Mesenchymal stem cell (in vitro differentiated cells and primary cell): Measurements from ENCODE around the gene SUGCT.
"Not testable (repeated sequence)": the region's sequence is repeated elsewhere in the genome, so short reads cannot be mapped to it uniquely, and the experiment has no call there.

Experiments used
- DNase-seq: peaks from one replicate; pipeline ENCODE4 v3.0.0-alpha.2; 2013
- H2AFZ ChIP-seq: one replicate; pipeline ENCODE4 v1.6.1; 2013; ENCODE audit warnings: low read depth, mild to moderate bottlenecking, control low read depth, inconsistent platforms, low read length, moderate library complexity
- H2AK5ac ChIP-seq: 2 replicates; pipeline ENCODE4 v1.6.1; 2013; ENCODE audit warnings: low read length, moderate library complexity, mild to moderate bottlenecking, inconsistent platforms; ENCODE audit not compliant: severe bottlenecking
- H2BK120ac ChIP-seq: one replicate; pipeline ENCODE4 v1.6.1; 2013; ENCODE audit warnings: low read depth, mild to moderate bottlenecking, inconsistent platforms, low read length, moderate library complexity
- H2BK12ac ChIP-seq, 2 experiments: one replicate each; pipeline ENCODE4 v1.6.1; 2013; ENCODE audit warnings: inconsistent platforms in 2 of 2, low read length in 2 of 2, mild to moderate bottlenecking in 2 of 2, moderate library complexity in 2 of 2, control low read depth in 1 of 2
- H2BK15ac ChIP-seq: one replicate; pipeline ENCODE4 v1.6.1; 2013; ENCODE audit warnings: mild to moderate bottlenecking, low read depth, inconsistent platforms; ENCODE audit not compliant: poor library complexity, severe bottlenecking
- H2BK5ac ChIP-seq: 2 replicates; pipeline ENCODE4 v1.6.1; 2013; ENCODE audit warnings: low read depth, mild to moderate bottlenecking, low read length, control low read depth, inconsistent platforms; ENCODE audit not compliant: poor library complexity, severe bottlenecking
- H3K14ac ChIP-seq, 2 experiments: one replicate each; pipeline ENCODE4 v1.6.1; 2013; ENCODE audit warnings: inconsistent platforms in 2 of 2, low read length in 2 of 2, control low read depth in 1 of 2, mild to moderate bottlenecking in 1 of 2, moderate library complexity in 1 of 2
- H3K18ac ChIP-seq, 2 experiments: one replicate each; pipeline ENCODE4 v1.6.1; 2013; ENCODE audit warnings: inconsistent platforms in 2 of 2, low read length in 2 of 2, control low read depth in 1 of 2, low read depth in 1 of 2, mild to moderate bottlenecking in 1 of 2
- H3K23ac ChIP-seq, 2 experiments: one replicate each; pipeline ENCODE4 v1.6.1; 2013; ENCODE audit warnings: inconsistent platforms in 2 of 2, low read length in 2 of 2, mild to moderate bottlenecking in 2 of 2, moderate library complexity in 2 of 2, control low read depth in 1 of 2
- H3K27ac ChIP-seq: 2 replicates; pipeline ENCODE4 v1.5.1; 2013; ENCODE audit warnings: mild to moderate bottlenecking, moderate library complexity, low read length, control low read depth, inconsistent platforms; ENCODE audit not compliant: poor library complexity, severe bottlenecking
- H3K27me3 ChIP-seq, 2 experiments: 2 replicates each; pipeline versions ENCODE4 v1.6.1 to v1.7.0; 2013; ENCODE audit warnings: low read length in 2 of 2, mild to moderate bottlenecking in 2 of 2, moderate library complexity in 2 of 2, control low read depth in 1 of 2, inconsistent platforms in 1 of 2; ENCODE audit not compliant: control insufficient read depth in 1 of 2, insufficient read depth in 1 of 2
- H3K36me3 ChIP-seq, 2 experiments: 2 replicates each; pipeline versions ENCODE4 v1.6.1 to v1.7.0; 2013; ENCODE audit warnings: low read length in 2 of 2, control low read depth in 1 of 2, inconsistent platforms in 1 of 2, low read depth in 1 of 2, mild to moderate bottlenecking in 1 of 2; ENCODE audit not compliant: insufficient read depth in 2 of 2, control insufficient read depth in 1 of 2
- H3K4ac ChIP-seq, 2 experiments: one replicate each; pipeline ENCODE4 v1.6.1; 2013; ENCODE audit warnings: inconsistent platforms in 2 of 2, low read length in 2 of 2, mild to moderate bottlenecking in 2 of 2, moderate library complexity in 2 of 2, control low read depth in 1 of 2, low read depth in 1 of 2
- H3K4me1 ChIP-seq: 2 replicates; pipeline ENCODE4 v1.6.1; 2013; ENCODE audit warnings: low read depth, low read length, control low read depth; ENCODE audit not compliant: control insufficient read depth, insufficient read depth
- H3K4me2 ChIP-seq: 2 replicates; pipeline ENCODE4 v1.6.1; 2013; ENCODE audit warnings: low read length, mild to moderate bottlenecking, inconsistent platforms; ENCODE audit not compliant: poor library complexity, severe bottlenecking
- H3K4me3 ChIP-seq, 2 experiments: 2 replicates each; pipeline versions ENCODE4 v1.5.1 to v1.7.0; 2013; ENCODE audit warnings: low read length in 2 of 2, mild to moderate bottlenecking in 2 of 2, control low read depth in 1 of 2, low read depth in 1 of 2; ENCODE audit not compliant: insufficient read depth in 1 of 2
- H3K79me1 ChIP-seq: replicated peaks from 2 replicates; pipeline ENCODE4 v1.6.1; 2013; ENCODE audit warnings: mild to moderate bottlenecking, control low read depth, low read length, inconsistent platforms; ENCODE audit not compliant: poor library complexity, severe bottlenecking
- H3K9ac ChIP-seq: 2 replicates; pipeline ENCODE4 v1.7.0; 2013; ENCODE audit warnings: mild to moderate bottlenecking, low read length, moderate library complexity
- H3K9me3 ChIP-seq: 2 replicates; pipeline ENCODE4 v1.7.0; 2013; ENCODE audit warnings: mild to moderate bottlenecking, low read length; ENCODE audit not compliant: control insufficient read depth
- H4K8ac ChIP-seq: one replicate; pipeline ENCODE4 v1.6.1; 2013; ENCODE audit warnings: inconsistent platforms, mild to moderate bottlenecking, low read length, moderate library complexity
- H4K91ac ChIP-seq: one replicate; pipeline ENCODE4 v1.6.1; 2013; ENCODE audit warnings: mild to moderate bottlenecking, low read length, inconsistent platforms
- whole genome bisulfite sequencing: methylation state at CpG from one replicate; pipeline ENCODE4 v1.1.7; 2013; ENCODE audit warnings: mixed read lengths; 5-methylcytosine and 5-hydroxymethylcytosine counted together

SUGCT gene

GRCh38 chr7:40248681-40249080, 113.9 kb downstream of the SUGCT start:
- Histone ChIP-seq H3K27ac (no peak overlapping the region), H3K18ac (no peak overlapping the region), H3K4me3 (no peak overlapping the region), H4K91ac (no peak overlapping the region), H3K36me3 (no peaks in the 10 kb centered on the region), H2BK12ac (no peak overlapping the region), H3K4me2 (no peak overlapping the region), H4K8ac (no peak overlapping the region), H2BK120ac (no peak overlapping the region), H3K4ac (no peak overlapping the region), H3K4me1 (no peaks in the 10 kb centered on the region), H3K79me1 (no peaks in the 10 kb centered on the region), H3K27me3 (no peaks in the 10 kb centered on the region), H2AFZ (no peak overlapping the region), H2AK5ac (no peak overlapping the region), H3K9me3 (no peaks in the 10 kb centered on the region), H2BK5ac (no peak overlapping the region), H3K9ac (no peak overlapping the region), H3K23ac (no peak overlapping the region), H3K14ac (no peak overlapping the region), H2BK15ac (no peak overlapping the region)
- no peak for DNase-seq
- WGBS, result 85% methylated on average over 8 of the region's 8 CpGs

DNA sequence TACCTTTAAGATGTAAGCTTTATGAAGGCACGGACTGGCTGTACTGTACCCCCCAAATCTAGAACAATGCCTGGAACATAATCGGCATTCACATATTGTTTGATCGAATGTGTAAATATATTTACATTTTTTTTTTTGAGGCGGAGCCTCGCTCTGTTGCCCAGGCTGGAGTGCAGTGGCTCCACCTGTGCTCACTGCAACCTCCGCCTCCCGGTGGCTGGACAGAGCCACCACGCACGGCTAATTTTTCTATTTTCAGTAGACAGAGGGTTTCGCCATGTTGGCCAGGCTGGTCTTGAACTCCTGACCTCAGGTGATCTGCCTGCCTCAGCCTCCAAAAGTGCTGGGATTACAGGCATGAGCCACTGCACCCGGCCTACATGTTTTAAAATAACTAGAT, 118.6 kb downstream of the SUGCT start:
- not testable (repeated sequence) for H3K27ac ChIP-seq, H3K4me2 ChIP-seq, H2AFZ ChIP-seq, H3K18ac ChIP-seq, H3K9ac ChIP-seq, H4K91ac ChIP-seq, H3K4ac ChIP-seq, H3K36me3 ChIP-seq, H3K27me3 ChIP-seq, H4K8ac ChIP-seq, H3K9me3 ChIP-seq, H2BK120ac ChIP-seq, H3K23ac ChIP-seq, H3K14ac ChIP-seq, H2BK15ac ChIP-seq, H3K79me1 ChIP-seq, H2BK5ac ChIP-seq, H3K4me1 ChIP-seq, H3K4me3 ChIP-seq, H2AK5ac ChIP-seq, DNase-seq, H2BK12ac ChIP-seq
- 96% methylated on average over 10 of the region's 11 CpGs for WGBS

- Histone ChIP-seq H4K91ac (no peak overlapping the region), H3K9me3 (no peaks in the 10 kb centered on the region), H3K9ac (no peak overlapping the region), H3K14ac (no peak overlapping the region), H3K79me1 (no peaks in the 10 kb centered on the region), H2AK5ac (no peak overlapping the region), H2BK12ac (no peak overlapping the region), H3K4me1 (no peaks in the 10 kb centered on the region), H3K36me3 (no peaks in the 10 kb centered on the region), H3K27ac (no peak overlapping the region), H3K23ac (no peak overlapping the region), H2BK15ac (no peak overlapping the region), H3K4me2 (no peak overlapping the region), H3K18ac (no peak overlapping the region), H2BK120ac (no peak overlapping the region), H3K27me3 (no peaks in the 10 kb centered on the region), H3K4me3 (no peak overlapping the region), H4K8ac (no peak overlapping the region), H3K4ac (no peak overlapping the region), H2AFZ (no peak overlapping the region), H2BK5ac (no peak overlapping the region)
- 6% methylated on average over 1 of the region's 3 CpGs for WGBS
- DNase-seq, result no peak
Observed at GRCh38 chr7:40263752-40264390, 129.1 kb downstream of the SUGCT start.

- Histone ChIP-seq H3K36me3 (no peaks in the 10 kb centered on the region), H3K79me1 (no peaks in the 10 kb centered on the region), H4K8ac (no peak overlapping the region), H2AK5ac (no peak overlapping the region), H3K14ac (no peak overlapping the region), H3K18ac (no peak overlapping the region), H3K27me3 (no peaks in the 10 kb centered on the region), H2BK12ac (no peak overlapping the region), H2BK15ac (no peak overlapping the region), H3K9ac (no peak overlapping the region), H4K91ac (no peak overlapping the region), H3K4ac (no peak overlapping the region), H2BK5ac (no peak overlapping the region), H3K4me3 (no peak overlapping the region), H3K27ac (no peak overlapping the region), H3K4me2 (no peak overlapping the region), H2BK120ac (no peak overlapping the region), H2AFZ (no peak overlapping the region), H3K4me1 (no peaks in the 10 kb centered on the region), H3K9me3 (no peaks in the 10 kb centered on the region), H3K23ac (no peak overlapping the region)
- no peak for DNase-seq
- no CpG with 5 or more reads among the region's 1 CpG for WGBS
Observed at GRCh38 chr7:40267583-40267982, 132.8 kb downstream of the SUGCT start.
